Mucosa of descending colon (tissue), 3 donors: ENCODE data around the gene KRT12. TPM values are rescaled to one million over a fixed set of nuclear protein-coding genes. Genes with fewer than 3 reads are reported as not detected.

Experiments
- ATAC-seq: fragments of 200-7000 bp; cut with Tn5 transposase; one replicate; pipeline ENCODE4 v1.9.1; 2020; ENCODE audit warnings: mild to moderate bottlenecking, moderate library complexity
- DNase-seq, 3 donors: peaks; one replicate each; pipeline ENCODE4 v3.0.0-alpha.2; 2020
- H3K36me3 ChIP-seq: fragments of 200-600 bp; one replicate; pipeline ENCODE4 v1.8.0; 2021; ENCODE audit warnings: low read depth, mild to moderate bottlenecking
- H3K4me1 ChIP-seq: fragments of 200-600 bp; one replicate; pipeline ENCODE4 v1.8.0; 2021; ENCODE audit warnings: low read depth, mild to moderate bottlenecking
- H3K4me3 ChIP-seq: fragments of 200-600 bp; one replicate; pipeline ENCODE4 v1.8.0; 2021; ENCODE audit warnings: mild to moderate bottlenecking
- H3K9me3 ChIP-seq: fragments of 200-600 bp; one replicate; pipeline ENCODE4 v1.8.0; 2021; ENCODE audit warnings: mild to moderate bottlenecking
- intact Hi-C, 2 donors: fragments of 100-400 bp; cut with DNase I in 1 of 2; cut with micrococcal nuclease in 1 of 2; formaldehyde crosslinking; loops; one replicate each; pipeline versions ENCODE4 v1.11.0 to v1.11.1; 2022; cut with DNase I, micrococcal nuclease
- total RNA-seq, 3 donors: library from RNA; stranded (reverse); fragmentation: NEBNext Ultra II Directional in 2 of 3; extraction: Animal tissue kit (Norgen Biotek cat#: 25700) in 2 of 3; gene quantifications; one replicate each; pipeline versions ENCODE4 v1.2.1 to v1.2.4, GENCODE V29; 2021 to 2023
- TF ChIP-seq, protein P1 (sequence below): fragments of 200-600 bp; IDR thresholded peaks from one replicate; pipeline ENCODE4 v1.8.0; 2022; ENCODE audit warnings: antibody characterized with exemption, mild to moderate bottlenecking
- donor health status: DM: no; HTN: no; CAD: no; lungs with moderate emphysema.
- donor health status: DM: no; HTN: no; CAD: no.
- donor health status: DM: no; HTN: yes; CAD: no.

Gene KRT12
- total RNA-seq, 3 donors from 2014 or later = 0.80 to 6.0 (median 2.5) TPM

DNA sequence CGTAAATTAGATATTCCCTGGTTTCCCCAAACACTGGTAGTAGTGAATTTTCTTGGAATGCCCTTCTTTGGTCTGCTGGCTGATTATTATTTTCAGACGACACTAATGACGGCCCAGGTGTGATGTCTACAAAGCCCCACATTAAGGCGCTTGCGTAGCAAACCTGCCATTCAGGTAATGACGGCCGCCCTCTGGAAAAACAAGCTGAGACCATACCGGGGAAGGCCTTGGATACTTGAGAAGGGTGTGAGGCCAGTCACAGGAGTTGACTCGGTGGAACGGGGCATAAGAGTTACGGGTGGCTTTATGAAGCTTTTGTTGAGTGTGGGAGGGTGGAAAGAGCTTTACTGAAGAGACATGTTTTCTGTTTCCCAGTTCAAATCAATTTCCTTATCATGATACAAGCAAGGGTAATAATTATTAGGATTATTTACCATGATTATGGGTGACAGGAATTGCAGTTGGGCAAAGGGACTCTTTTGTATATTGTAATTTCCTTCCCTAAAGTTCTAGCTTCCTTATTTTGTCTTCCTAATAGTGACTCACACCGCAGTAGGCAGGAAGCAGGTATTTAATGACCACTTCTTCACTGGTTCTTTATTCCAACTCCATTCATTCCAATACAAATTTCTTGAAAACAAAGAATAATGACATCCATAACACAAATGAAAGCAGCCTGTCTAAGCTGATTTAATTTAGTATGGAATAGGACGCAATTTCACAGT, 45.6 kb upstream of the KRT12 start:
- ATAC-seq = no peak
- intact Hi-C loops = no loop called here
- Histone ChIP-seq H3K36me3 (no peaks in the 10 kb centered on the region), H3K9me3 (no peaks in the 10 kb centered on the region), H3K4me1 (peaks cover 7% of the 10 kb centered on the region), H3K4me3 (no peak overlapping the region)
- TF ChIP-seq, protein P1, sequence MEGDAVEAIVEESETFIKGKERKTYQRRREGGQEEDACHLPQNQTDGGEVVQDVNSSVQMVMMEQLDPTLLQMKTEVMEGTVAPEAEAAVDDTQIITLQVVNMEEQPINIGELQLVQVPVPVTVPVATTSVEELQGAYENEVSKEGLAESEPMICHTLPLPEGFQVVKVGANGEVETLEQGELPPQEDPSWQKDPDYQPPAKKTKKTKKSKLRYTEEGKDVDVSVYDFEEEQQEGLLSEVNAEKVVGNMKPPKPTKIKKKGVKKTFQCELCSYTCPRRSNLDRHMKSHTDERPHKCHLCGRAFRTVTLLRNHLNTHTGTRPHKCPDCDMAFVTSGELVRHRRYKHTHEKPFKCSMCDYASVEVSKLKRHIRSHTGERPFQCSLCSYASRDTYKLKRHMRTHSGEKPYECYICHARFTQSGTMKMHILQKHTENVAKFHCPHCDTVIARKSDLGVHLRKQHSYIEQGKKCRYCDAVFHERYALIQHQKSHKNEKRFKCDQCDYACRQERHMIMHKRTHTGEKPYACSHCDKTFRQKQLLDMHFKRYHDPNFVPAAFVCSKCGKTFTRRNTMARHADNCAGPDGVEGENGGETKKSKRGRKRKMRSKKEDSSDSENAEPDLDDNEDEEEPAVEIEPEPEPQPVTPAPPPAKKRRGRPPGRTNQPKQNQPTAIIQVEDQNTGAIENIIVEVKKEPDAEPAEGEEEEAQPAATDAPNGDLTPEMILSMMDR = no peak
- DNase-seq = no peak

DNA sequence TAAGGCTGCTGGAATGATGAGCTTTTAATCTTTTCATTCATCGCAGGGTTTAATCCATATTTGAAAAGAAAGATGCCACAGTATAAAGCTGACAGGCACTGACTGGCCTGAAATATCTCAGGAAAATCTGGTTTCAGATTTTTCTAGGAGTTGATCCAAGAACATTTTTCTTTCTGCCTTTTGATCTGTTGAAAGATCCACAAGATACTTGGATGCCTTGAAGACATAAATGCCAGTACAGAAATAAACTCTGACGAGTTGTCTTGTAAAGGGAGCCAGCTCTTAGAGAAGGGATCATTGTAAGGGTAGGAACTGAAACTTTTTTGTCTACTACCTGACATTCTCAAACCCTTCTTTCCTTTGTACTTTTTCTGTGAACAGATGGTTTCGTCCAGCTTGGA, 43.4 kb upstream of the KRT12 start:
- TF ChIP-seq, protein P1 = no peak
- intact Hi-C loops = no loop called here
- Histone ChIP-seq H3K36me3 (no peaks in the 10 kb centered on the region), H3K9me3 (no peaks in the 10 kb centered on the region), H3K4me3 (no peak overlapping the region), H3K4me1 (peaks cover 7% of the 10 kb centered on the region)
- ATAC-seq (no peak), DNase-seq (no peak)

DNA sequence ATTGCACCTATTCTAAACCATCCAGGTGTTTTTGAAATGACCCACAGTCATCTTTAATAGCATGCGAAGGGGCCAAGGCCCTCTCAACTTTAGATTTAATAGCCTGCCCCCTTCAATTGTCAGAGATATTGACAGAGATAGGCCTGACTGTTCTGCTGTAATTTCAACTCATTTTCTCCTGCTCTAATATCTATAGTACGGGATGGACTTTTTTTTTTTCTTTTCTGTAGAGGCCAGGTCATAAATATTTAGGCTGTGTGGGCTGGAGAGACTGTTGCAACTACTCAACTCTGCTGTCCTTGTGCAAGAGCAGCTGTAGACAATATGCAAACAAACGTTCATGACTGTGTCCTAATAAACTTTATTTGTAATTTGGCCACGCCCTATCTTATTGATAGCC, 42.7 kb upstream of the KRT12 start:
- TF ChIP-seq, protein P1 = no peak
- Histone ChIP-seq H3K4me3 (no peak overlapping the region), H3K36me3 (no peaks in the 10 kb centered on the region), H3K9me3 (no peaks in the 10 kb centered on the region), H3K4me1 (peaks cover 7% of the 10 kb centered on the region)
- intact Hi-C loops = loop anchor here (5.0 to 10.0 kb wide), 3 partner anchors 413 to 753 kb away; no protein-coding TSS in a partner anchor
- DNase-seq (no peak), ATAC-seq (no peak)

DNA sequence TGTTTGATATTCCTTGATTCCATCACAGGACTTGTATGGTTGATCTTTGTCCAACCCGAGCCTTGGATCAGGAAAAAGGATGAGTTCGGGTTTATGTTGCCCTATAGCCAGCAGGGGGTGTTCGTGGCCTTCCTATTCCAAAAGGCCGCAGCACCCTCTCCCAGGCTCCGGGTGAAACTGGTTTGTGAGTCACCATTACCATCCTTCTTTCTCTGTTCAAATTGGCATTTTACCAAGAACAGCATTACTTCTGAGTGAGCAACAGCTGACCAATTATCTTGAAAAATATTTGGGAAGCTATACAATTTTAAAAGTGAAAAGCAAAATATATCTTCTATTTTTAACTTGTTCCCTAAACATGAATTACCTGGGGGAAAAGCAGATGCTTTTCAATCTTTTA, 42.3 kb upstream of the KRT12 start:
- Histone ChIP-seq H3K36me3 (no peaks in the 10 kb centered on the region), H3K9me3 (no peaks in the 10 kb centered on the region), H3K4me3 (no peak overlapping the region), H3K4me1 (peaks cover 7% of the 10 kb centered on the region)
- DNase-seq = peak; percentile 68 to 83 (median 78)
- intact Hi-C loops = loop anchor here (5.0 to 10.0 kb wide), 3 partner anchors 413 to 753 kb away; no protein-coding TSS in a partner anchor
- TF ChIP-seq, protein P1 = peak; percentile 41
- peak; percentile 92 for ATAC-seq

DNA sequence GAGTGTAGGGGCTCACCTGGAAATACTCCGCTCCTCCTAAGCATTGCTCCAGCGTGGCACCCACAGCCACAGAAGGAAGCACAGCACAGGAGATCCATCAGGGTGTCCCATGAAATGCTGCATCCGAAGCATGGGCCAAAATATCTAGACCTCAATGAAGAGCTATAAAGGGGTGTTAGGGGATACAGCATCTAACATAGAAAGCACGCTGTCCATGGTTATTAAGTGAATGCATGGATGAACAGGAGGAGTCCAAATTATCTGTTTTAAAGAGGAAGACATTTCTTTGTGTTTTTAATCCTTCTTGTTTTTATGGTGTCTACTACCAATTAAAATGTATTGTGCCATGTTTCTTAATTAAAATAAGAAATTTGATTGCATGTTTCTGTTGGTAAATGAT, 39.6 kb upstream of the KRT12 start:
- intact Hi-C loops = loop anchor here (5.0 to 10.0 kb wide), 3 partner anchors 416 to 756 kb away; no protein-coding TSS in a partner anchor
- Histone ChIP-seq H3K9me3 (no peaks in the 10 kb centered on the region), H3K4me3 (no peak overlapping the region), H3K36me3 (no peaks in the 10 kb centered on the region), H3K4me1 (peaks cover 8% of the 10 kb centered on the region)
- DNase-seq (no peak), ATAC-seq (no peak)
- TF ChIP-seq, protein P1 = no peak
